SKM-1 treated with dmso at 0.1 percent for 144 hours (cell line): ENCODE data around the gene KIAA0753.
"Not testable (repeated sequence)": the region's sequence is repeated elsewhere in the genome, so short reads cannot be mapped to it uniquely, and the experiment has no call there.

Experiments
- DNase-seq: peaks from one replicate; lab custom pipeline; 2025; ENCODE audit not compliant: unreplicated experiment; lab: John Stamatoyannopoulos, UW

KIAA0753 gene

DNA sequence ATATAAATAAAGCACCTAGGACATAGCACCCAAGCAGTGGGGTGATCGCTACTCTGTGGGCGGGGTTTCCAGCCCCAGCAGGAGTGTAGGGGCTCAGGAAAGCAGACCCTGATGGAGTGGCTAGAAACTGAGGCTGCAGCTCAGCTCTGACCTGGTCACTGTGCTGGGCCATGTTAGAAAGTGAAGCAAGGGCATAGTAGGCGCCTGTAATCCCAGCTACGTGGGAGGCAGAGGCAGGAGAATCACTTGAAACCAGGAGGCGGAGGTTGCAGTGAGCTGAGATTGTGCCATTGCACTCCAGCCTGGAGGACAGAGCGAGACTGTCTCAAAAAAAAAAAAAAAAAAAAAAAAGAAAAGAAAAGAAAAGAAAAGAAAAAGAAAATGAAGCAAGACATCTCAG lies 67.0 kb downstream of the KIAA0753 start:
- DNase-seq = not testable (repeated sequence)

DNA sequence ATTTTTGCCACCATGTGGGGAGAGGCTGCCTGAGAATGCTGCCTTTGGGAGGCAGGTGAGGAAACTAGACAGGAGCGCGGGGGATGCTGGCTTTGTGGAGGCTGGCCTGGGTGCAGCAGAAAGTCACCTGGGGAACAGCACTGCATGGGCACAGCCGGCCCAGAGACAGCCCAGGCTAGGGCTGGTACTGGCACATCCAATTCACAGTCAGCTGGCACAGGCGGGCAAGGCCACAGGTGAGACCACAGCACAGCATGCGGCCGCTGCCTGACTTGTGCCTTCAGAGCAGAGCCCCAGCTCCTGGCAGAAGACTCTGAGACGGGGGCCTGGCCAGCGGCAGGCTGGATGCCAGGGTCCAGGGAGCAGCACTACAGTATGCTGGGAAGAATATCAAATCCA lies 67.5 kb downstream of the KIAA0753 start:
- DNase-seq = no peak

DNA sequence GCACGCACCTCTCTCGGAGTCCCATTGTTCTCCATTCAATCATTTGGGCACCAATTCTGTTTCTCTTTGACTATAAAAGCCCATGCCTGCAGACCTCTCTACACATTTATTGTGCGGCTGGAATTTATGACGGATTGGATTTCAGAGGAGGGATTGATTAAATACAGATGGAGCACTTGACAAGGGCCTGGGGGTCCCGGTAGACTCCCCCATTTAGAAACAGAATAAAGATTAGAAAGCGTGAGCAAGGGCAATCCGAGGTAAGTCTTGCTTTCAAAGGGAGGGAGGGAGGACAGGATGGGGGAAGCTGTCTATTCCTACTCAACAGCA lies 69.1 kb downstream of the KIAA0753 start:
- DNase-seq = no peak

DNA sequence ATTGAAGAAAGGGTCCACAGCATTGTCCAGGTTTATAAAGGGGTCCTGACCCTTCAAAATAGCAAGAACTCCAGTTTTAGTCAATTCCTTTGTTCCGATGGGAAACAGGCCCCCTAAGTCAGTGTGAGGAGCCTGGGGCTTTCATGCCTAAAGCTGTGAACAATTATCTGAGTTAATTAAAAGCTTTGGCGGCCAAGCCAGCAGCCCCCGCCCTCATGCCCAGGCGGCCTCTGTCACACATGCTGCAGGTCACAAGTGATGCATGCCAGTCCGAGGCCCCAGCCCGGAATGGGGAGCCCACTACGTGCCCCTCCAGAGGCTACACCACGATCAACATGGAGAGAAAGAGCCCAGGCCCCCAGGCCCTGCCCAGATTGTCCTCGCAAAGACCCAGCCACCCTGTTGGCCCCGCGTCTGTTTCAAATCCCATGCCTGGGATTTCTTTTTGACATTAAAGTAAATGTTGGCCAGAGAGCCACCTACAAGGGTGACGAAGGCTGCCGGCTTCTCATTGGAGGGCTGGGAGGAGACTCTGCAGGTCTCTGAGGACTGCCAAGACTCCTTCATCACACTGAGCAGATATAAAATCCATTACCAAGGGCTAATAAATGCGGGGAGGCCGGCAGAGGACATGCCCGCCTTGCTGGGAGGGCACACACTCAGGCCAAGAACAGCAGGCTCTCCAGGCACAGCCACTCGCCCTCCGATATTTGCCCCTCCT lies 69.6 kb downstream of the KIAA0753 start:
- DNase-seq = no peak

DNA sequence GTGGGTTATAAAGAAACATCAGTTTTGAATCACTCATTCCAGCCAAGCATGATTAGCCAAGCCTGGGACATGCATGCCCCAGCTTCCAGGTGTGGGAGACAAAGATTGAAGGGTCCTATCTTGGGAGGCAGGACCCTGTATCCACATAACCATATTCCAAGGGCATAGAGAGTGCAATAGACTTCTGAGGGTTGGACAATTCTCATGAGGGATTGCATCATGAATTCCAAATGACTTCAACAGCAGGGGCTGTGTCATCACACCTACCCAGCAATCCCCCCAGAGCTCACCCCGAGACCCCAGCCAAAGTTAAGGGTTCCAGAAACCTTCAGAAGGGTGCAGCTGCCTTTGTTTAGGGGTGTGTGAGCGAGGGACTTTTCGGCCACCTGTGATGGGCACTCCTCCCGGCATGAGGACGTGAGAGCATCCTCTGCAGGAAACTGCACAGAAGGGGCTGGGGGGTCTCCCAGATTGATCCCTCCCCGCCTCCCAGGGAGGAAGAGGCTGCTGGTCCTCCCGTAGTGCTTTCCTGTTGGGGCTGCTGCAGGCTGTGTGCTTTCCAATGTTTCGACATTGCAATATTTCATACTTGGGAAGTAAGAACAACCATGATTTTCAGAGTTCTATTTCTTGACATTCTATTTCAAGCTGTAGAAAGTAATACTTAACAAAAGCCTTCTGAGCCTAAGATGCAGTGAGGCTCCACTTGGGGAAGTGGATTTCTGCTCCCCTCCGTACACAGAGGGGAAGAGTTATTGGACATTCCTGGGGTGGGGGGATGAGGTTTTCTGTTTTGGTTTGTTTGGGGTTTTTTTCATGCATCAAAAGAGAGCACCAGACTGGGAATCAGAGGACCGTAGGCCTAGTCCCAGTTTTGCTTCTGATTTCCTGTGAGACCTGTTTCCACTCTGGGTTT lies 70.9 kb downstream of the KIAA0753 start:
- no peak for DNase-seq

DNA sequence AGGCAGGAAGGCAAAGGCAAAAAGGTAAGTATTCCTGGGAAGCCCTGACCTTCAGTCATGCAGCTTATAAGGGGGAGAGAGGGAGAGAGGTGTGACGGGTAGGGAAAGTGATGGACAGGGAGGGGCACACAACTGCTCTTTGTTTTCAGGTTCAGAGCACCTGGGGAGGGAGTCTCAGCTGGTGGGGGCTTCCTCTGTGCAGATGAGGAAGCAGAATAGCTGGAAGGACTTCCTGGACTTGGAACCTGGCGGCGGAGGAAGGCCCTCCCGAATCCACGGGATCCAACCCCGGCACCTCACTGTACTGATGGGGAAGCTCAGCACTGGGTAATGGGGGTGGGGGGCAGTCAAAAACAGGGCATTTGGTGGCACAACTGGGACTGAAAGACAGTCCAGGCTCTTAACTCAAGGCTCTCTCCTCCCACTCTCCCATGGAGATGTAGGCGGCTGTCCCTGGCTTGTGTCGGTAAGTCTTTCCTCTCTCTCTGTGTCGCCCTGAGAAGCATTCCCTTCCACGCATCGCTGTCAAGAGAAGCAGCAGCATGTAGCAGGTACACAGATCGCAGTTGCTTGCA lies 72.2 kb downstream of the KIAA0753 start:
- no peak for DNase-seq

DNA sequence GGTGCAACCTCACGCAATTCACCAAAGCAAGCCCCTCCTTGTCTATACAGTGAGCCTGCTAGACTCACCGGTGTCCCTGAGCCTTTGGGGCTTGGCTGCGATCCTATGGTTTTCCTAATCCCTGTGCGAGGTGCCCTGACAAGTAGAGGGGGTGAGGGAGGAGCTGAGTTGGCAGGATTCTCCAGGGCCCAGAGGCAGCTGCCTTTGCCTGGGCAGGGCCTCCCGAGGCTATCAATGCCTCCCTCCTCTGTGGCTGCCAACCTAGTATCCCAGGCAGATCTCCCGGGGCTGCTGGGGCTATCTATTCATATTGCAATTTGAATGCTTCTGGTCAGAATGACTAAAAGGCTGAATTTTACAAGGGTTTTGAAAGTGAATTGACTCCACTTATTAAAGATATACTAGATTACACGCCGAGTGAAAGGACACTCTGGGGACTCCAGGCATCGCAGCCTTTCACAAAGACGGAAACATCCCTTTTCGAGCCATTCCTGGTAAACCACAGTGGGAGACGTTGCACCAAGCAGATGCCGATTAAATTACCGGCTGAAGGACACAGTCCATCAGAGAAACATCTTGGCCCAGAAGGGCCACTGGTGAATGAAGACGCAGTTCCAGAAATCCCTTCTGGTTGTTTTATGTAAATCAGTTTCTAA lies 72.9 kb downstream of the KIAA0753 start:
- DNase-seq = no peak

DNA sequence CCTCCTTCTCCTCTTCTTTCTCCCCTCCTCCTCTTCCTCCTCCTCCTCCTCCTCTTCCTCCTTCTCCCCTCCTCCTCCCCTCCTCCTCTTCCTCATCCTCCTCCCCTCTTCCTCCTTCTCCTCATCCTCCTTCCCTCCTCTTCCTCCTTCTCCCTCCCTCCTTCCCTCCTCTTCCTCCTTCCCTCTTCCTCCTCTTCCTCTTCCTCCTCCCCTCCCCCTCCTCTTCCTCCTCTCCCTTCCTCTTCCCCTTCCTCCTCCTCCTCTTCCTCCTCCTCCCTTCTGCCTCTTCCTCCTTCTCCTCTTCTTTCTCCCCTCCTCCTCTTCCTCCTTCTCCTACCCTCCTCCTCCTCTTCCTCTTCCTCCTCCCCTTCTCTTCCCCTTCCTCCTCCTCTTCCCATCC lies 79.1 kb downstream of the KIAA0753 start:
- DNase-seq = no peak

DNA sequence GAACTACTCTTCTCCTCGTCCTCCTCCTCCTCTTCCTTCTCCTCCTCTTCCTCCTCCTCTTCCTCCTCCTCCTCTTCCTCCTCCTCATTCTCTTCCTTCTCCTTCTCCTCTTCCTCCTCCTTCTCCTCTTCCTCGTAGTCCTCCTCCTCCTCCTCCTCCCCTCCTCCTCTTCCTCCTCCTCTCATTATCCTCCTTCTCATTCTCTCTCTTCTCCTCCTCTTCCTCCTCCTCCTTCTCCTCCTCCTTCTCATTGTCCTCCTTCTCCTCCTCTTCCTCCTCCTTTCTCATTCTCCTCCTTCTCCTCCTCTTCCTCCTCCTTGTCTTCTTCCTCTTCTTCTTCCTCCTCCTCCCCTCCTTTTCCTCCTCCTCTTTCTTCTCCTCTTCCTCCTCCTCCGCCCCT lies 80.0 kb downstream of the KIAA0753 start:
- DNase-seq = no peak

DNA sequence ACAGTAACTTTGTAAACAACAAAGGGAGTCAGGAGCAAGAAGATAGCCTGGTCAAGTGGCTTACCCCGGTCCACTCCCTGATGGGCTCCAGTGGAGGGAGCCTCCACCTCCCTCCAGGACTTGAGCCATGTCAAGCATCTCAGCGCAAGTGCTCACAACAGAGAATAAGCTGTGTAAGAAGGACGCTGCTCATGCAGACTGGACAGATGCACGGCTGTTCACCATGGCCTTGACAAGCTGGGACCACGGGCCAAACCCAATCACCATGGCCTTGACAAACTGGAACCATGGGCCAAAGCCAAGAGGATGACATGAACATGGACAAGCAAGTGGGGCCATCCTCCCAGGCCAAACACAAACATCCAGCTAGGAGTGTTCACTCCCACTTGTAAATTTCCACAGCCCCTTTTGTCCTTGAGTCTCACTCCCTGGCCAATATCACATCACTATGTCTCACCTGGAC lies 80.7 kb downstream of the KIAA0753 start:
- DNase-seq = no peak

DNA sequence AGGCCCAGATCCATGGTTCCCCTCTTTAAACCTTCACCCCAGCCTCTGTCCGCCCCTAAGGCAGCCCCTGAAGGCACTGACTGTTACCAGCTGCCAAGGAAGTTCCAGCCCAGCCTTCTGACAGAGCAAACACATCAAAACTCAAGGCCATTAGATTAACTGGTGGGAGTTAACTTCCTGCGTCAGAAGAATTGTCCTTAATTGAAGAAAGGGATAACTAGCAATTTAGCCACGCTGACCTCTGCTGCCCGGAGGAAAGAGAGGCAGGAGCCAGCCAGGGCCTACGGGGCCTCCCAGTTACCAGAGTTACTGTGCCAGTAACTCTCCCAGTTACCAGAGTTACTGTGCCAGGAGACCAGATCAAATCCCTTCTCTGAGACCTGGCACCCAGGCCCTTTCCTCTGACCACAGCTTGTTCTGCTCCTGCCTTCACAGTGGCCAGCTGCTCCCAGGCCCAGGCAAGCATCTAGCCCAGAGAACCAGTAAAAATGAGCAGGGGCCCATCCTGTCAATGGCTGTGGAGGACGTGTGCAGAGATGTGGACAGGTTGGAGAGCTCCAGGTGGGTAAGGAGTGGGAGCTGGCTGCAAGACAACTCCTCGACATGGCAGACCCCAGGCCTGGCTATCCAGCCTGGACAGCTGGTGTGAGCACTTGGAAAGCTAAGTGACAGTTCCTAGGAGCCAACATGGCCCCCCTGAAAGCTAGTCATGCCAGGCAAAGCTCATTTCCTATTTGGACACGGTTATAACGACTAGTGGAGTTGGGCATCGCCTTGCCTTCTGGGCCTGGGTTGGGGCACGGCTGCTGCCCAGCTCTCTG lies 81.4 kb downstream of the KIAA0753 start:
- DNase-seq = no peak

DNA sequence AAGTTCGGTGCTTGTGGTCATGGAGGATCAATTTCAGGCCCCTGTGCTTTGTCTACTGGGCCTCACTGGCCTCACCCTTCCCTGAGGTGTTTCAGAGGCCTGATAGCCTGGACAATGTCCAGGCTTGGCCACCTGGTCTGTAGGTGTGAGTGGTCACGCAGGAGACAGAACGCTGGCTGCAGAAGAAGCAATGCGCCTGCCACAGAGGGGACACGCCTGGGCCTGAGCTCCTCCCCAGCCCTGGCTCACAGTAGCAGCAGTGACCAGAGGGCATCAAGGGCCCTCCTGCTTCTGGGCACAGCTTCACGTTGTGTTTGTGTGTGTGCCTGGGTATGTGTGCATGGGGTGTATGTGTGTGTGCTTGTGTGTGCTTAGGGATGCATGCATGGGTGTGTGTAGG lies 82.2 kb downstream of the KIAA0753 start:
- DNase-seq = no peak

DNA sequence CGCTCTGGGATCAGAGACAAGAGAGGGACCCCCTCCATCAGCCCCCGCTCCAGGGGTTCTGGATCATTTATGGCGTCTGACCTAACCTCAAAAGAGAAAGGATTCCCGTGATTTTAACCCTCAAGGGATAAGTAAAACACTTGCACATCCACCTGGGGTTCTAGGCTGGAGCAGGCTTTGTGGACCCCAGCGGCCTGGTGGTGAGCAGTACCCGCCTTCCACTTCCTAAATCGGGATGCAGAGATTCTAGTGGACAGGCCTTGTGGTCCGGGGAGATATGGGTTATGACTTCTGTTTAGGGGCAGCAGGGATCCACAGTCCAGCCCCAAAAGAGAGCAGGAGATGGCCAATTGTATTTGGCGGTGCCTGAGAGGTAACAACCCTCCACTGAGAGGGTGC lies 83.5 kb downstream of the KIAA0753 start:
- DNase-seq = no peak

DNA sequence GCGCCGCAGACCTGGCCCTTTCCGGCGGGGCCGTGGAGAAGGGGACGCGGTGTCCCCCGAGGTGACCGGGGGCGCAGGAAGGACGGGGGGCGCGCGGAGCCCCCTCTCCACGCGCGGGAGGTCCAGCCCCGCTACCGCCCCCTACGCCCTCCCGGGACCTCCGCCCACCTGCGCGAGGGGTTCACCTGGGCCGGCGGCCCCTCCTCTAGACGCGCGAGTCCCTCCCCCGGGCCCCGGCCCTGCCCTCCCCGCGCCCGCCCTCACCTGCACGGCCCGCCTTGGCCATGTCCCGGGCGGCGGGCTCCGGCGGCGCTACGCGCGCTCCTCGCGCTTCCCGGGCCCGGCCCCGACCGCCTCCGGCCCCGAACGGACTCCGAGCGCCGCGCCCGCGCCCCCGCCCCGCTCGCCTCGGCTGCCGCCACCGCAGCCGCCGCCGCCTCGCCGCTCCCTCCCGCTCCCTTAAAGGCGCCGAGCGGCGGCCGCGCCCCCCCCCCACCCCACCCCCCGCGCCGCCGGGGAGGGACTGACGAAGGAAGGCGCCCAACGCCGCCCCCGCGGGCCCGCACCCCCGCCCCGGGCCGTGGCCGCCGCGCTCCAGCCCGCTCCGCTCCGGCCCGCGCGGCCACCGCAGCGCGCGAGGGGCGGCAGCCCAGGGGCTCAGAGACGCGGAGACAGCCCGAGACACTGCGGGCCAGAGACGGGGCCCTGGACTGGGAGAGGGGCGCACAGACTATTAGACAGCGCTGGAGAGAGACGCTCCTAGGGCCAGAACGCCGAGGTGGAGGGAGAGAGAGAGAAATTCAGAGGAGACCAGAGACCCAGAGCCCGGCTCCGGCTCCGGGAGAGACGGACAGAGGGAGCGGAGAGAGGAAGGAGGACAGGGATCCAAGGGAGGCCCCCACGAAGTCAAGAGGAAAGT lies 84.1 kb downstream of the KIAA0753 start, which contains the start of gene PITPNM3:
PITPNM3 (minus strand) TSS at position 435 of the 919 bp plus-strand sequence; CDS start at position 286, 149 bp downstream.
- no peak for DNase-seq

DNA sequence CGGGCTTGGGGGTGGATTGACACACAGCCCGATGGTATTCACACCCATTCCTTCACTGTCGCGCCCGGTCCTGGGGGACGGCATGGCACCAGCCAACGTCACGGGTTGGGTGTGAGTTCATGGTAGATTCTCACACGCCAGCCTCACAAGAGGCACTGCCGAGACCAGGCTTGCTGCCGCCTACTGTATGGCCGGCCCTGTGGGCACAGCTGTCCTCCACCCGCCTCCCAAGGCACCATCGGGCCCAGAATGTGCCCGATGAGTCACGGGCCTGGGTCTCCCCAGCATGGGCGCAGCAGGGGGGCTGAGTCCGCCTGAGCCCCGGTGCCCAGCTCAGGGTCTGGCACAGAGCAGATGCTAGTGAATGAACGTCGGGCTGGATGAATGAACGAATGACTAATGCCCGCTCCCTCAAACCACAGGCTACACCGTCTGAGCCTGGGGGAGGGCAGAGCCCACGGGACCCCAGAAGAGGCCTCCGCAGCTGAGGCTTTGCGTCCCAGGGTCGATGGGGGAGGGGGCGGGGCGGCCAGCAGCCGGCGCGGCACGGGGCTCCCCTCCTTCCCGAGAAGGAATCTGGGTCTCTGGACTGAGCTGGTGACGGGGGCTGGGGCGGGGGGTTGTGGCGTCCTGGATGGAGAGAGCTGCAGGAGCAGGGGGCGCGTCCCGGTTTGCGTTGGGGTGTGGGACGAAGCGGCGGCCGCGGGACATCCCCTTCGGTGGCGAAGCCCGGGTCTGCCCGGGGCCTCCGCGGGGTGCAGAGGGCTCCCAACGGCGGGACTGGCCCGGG lies 85.0 kb downstream of the KIAA0753 start:
- DNase-seq = no peak

DNA sequence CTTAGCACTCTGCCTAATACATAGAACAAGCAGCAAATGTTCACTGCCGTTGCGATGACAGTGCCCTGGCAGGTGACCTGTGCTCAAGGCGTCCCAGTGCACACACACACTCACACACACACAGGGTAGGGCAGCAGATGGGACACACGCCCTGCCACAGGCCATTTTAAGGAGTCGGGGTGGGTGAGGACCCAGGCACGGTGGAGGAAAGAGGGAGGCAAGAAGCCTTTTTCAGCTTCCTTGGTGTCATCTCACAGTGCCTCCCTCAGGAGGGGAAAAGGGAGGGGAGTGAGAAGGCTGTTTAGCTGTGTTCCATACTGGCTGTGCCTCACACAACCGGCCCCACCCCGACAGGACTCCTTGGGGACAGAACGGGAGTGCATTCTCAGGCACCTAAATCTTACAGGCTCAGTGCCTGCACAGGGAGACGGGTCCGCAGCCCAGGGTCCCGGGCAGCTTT lies 85.6 kb downstream of the KIAA0753 start:
- DNase-seq = no peak

DNA sequence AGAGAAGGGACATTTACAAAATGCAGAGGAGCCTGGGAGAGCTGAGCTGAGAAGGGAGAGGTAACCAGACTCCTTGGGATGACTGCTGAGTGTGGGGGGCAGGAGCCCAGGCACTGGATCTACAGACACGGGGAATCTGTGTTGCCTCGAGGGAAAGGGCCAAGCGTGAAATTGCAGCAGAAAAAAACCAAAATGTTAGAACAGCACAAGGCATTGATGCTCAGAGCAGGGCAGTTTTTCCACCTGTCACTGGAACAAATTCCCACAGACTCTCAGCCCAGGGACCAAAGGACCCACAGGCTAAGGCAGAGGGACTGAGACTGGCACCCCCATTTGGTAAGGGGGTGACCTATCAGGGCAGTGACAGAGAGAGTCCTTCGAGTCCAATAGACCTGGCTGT lies 86.2 kb downstream of the KIAA0753 start:
- DNase-seq = no peak

DNA sequence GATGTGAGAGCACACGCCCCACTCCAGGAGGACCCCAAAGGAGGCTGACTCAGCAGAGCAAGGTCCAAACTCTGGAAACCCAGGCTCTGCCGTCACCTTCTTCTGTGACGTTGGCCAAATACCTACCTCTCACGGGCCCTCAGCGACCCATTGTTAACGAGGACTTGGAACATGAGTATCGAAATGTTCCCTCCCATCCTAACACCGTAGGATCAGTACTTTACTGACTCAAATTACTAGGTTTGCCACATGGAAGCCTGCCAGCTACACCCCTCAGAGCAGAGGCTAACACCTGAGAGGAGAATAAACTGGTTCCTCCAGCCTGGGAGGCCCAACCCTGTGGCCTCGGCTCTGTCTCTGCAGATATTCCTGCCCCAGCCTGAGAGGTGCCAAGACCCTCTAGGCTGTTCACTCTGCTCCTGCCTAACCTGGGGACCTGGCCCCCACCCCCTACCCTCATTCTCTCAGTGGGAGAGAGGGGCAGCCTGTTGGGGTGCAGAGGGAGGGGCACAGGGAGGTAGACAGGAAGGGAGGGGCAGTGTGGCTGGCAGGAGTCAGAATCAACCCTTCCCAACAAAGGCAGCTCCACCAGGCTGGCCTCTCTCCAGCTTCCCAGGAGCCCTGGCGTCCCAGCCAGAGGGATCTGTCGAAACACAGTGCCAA lies 88.5 kb downstream of the KIAA0753 start:
- no peak for DNase-seq
